Spleen (tissue), 7 donors: ENCODE data around the gene GPR152.

Experiments used
- CTCF ChIP-seq, 11 experiments: fragments of 200-600 bp in 7 of 11; fragments of 450-650 bp in 4 of 11; sonication (generic) in 4 of 11; IDR thresholded peaks in 8 of 11; conservative IDR thresholded peaks in 3 of 11; 1 replicate in 7 of 11; 2 replicates in 4 of 11; pipeline versions ENCODE4 v1.4.0 to v1.8.0; 2016 to 2021; ENCODE audit warnings: antibody characterized with exemption in 11 of 11, inconsistent platforms in 4 of 11, mild to moderate bottlenecking in 1 of 11
- POLR2A ChIP-seq, 3 donors: fragments of 450-650 bp; IDR thresholded peaks; one replicate each; pipeline ENCODE4 v1.5.1; 2017; ENCODE audit warnings: antibody characterized with exemption in 3 of 3, mild to moderate bottlenecking in 1 of 3
- donor health status: DM: no; HTN: no; CAD: no; lungs with moderate emphysema.
- donor health status: DM: no; HTN: no; CAD: no.
- donor health status: DM: no; HTN: no; CAD: no.

DNA sequence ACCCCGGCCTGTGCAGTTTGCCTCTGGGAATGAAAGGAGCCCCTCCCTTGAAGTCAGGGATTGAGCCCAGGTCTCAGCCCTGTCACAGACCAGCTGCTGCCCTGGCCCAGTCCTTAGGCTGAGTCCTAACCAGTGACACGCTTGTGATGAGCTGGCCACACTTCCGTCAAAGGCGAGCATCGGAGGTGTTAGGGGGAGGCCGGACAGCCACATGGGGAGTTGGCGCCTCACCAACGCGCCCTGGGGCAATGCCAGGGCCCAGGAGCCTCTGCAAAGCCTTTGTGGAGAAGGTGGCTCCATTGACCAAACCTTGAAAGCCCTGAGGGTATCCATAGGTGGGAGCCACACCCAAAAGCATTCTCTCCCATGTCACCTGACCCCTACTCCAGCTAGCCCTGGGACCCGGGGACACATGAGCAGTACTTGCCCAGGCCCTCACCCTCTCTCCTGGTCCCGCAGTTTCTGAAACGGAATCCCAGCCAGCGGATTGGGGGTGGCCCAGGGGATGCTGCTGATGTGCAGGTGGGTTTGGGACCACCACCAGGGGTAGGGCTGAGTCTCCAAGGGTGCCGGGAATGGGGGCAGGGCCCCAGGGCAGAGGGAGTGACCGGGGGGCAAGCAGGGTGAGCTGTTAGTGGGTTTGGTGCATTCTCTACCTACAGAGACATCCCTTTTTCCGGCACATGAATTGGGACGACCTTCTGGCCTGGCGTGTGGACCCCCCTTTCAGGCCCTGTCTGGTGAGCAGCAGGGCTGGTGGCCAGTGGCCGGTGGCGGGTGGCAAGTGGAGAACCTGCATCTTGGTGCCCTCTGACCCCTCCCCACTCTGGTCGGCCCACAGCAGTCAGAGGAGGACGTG, 18.8 kb downstream of the GPR152 start:
- TF ChIP-seq POLR2A (IDR thresholded peaks at IDR 0.05) (no peak), CTCF (IDR thresholded peaks at IDR 0.05 in 8 of 11, conservative IDR thresholded peaks at IDR 0.05 in 3 of 11) (no peak)
